ENCODE results near the gene NGF. TPM values are rescaled to one million over a fixed set of nuclear protein-coding genes. Genes with fewer than 3 reads are reported as not detected.

NGF gene
- total RNA-seq, 4 donors from 2014 or later: 1.5 to 2.3 (median 2.1) TPM

DNA sequence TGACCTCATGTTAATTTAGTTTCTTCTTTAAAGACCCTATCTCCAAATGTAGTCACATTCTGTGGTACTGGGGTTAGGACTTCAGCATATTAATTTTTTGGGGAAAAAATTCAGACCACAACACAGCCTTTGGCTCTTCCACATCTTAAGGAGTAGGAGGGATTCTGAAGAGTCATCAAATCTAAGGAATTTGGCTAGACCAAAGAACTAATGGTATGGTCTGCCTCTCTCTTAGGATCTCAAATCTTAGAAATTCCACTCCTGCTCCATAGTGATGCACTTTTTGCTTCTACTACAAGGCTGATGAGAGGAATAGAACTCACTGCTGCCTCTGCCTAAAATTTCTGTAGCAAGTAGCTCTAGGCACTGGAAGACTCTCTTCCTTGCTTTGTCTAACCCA, 80.5 kb downstream of the NGF start:
- TF ChIP-seq, protein P1, sequence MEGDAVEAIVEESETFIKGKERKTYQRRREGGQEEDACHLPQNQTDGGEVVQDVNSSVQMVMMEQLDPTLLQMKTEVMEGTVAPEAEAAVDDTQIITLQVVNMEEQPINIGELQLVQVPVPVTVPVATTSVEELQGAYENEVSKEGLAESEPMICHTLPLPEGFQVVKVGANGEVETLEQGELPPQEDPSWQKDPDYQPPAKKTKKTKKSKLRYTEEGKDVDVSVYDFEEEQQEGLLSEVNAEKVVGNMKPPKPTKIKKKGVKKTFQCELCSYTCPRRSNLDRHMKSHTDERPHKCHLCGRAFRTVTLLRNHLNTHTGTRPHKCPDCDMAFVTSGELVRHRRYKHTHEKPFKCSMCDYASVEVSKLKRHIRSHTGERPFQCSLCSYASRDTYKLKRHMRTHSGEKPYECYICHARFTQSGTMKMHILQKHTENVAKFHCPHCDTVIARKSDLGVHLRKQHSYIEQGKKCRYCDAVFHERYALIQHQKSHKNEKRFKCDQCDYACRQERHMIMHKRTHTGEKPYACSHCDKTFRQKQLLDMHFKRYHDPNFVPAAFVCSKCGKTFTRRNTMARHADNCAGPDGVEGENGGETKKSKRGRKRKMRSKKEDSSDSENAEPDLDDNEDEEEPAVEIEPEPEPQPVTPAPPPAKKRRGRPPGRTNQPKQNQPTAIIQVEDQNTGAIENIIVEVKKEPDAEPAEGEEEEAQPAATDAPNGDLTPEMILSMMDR (IDR thresholded peaks at IDR 0.05; ENCODE audit: low read depth): no peak

DNA sequence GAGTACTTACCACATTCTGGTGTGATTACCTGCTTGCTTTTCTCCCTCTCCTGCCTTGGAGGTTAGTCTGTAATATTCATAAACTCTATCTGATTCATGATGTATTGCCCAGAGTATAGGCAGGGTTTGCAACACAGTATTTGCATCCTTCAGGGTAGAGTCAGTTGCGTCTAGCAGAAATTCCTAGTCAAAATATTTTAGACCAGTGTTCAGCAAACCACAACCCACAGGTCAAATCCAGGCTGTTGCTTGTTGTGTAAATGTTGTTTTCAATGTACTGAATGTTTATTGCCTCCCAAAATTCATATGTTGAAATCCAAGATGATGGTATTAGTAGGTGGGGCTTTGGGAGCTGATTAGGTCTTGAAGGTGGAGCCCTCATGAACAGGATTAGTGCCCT, 82.9 kb downstream of the NGF start:
- TF ChIP-seq, protein P1 (IDR thresholded peaks at IDR 0.05; ENCODE audit: low read depth): no peak

DNA sequence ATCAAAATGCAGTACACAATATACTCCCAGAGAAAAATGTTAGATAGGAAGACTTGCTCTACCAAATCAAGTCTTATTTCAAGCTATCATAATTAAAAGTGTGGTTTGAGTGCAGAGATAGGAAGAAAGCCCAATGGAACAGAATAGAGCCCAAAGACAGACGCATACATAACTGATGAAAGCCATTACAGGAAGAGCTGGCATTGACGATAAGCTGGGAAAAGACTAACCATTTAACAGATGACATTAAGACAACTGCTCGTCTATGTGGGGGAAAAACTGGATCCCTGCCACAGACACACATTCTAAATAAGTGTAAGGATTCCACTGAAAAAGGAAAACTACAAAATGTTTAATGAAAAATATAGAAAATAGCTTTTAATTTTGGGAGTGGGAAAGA, 85.5 kb downstream of the NGF start:
- TF ChIP-seq, protein P1 (IDR thresholded peaks at IDR 0.05; ENCODE audit: low read depth): no peak

DNA sequence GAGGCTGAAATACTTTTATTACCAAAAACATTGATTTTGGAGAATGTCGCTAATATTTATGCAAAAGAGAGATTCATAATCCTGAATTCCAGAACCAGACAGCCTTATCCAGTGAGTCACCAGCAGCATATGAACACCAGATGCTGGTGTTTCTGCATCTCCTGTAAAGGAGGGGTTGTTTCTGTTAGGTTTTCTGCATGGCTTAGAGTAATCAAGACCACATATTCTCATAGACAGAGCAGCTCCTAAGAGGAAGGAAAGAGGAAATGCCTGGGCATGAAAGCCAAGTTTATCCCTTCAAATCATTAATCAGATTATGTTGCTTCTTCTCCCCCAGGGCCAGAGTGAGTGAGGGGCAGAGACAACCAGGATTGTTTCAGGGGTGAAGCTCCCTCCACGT, 86.2 kb downstream of the NGF start:
- TF ChIP-seq, protein P1 (IDR thresholded peaks at IDR 0.05; ENCODE audit: low read depth): no peak

DNA sequence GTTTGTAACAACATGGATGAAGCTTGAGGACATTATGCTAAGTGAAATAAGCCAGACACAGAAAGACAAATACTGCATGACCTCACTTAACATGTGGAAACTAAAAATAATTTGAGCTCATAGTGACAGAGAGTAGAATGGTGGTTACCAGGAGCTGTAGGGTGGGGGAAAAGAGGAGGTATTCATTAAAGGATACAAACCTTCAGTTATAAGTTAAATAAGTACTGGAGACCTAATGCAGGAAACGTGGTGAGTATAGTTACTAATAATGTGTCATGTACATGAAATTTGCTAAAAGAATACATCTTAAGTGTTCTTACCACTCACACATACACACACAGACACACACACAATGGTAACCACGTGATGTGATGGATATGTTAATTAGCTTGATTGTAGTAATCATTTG, 86.7 kb downstream of the NGF start:
- TF ChIP-seq, protein P1 (IDR thresholded peaks at IDR 0.05; ENCODE audit: low read depth): no peak

DNA sequence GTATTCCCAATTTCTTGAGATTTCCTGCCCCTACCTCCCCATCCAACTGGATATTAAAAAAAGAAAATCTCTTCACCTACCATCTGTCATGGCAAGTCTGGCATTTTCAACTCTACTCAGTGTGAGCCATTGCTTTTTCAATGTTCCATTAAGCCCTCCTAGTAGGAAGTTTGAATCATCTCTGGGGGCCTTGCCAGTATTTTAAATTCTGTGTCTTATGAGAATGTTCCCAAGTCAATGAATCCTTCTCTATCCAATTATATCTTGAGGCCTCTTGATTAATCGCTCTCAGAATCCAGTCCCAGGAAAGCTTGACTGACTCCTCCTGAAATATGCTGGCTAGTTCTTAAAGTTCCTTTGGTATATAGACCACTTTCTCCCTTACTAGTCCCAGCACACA, 91.5 kb downstream of the NGF start:
- TF ChIP-seq, protein P1 (IDR thresholded peaks at IDR 0.05; ENCODE audit: low read depth): no peak

DNA sequence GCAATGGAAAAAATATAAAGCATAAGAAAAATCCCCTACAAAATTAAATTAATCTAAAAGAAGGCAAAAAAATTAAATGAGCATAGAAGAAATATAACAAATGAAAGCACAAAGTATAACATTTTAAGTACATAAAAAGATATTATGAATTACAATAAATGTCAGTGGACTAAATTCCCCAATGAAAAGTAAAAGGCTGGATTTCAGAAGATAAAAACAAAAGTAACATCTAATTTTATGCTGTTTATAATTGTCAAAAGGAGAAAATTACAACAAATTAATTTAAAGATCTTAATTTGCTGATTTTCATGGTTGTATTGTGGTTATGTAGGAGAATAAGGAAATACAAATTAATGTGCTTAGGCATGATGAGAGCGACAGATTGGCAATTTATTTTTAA, 92.8 kb downstream of the NGF start:
- TF ChIP-seq, protein P1 (IDR thresholded peaks at IDR 0.05; ENCODE audit: low read depth): no peak
